ENCODE measurements around the gene MCU. TPM values are rescaled to one million over a fixed set of nuclear protein-coding genes. Genes with fewer than 3 reads are reported as not detected.

Gene MCU
- total RNA-seq, 4 donors from 2014 or later, result 30.0 to 42.8 (median 34.1) TPM

- no peak overlapping the region for H3K4me3 ChIP-seq (ENCODE audit: low read depth, poor library complexity, severe bottlenecking)
- WGBS, 2 donors, result 82 to 84% methylated on average over 5 of the region's 5 CpGs
- no peak for DNase-seq (ENCODE audit: low spot score in 2 of 2)
- intact Hi-C loops (cut with DNase I; ENCODE audit: low total_unique reads), result no loop called here
- TF ChIP-seq, protein P1, sequence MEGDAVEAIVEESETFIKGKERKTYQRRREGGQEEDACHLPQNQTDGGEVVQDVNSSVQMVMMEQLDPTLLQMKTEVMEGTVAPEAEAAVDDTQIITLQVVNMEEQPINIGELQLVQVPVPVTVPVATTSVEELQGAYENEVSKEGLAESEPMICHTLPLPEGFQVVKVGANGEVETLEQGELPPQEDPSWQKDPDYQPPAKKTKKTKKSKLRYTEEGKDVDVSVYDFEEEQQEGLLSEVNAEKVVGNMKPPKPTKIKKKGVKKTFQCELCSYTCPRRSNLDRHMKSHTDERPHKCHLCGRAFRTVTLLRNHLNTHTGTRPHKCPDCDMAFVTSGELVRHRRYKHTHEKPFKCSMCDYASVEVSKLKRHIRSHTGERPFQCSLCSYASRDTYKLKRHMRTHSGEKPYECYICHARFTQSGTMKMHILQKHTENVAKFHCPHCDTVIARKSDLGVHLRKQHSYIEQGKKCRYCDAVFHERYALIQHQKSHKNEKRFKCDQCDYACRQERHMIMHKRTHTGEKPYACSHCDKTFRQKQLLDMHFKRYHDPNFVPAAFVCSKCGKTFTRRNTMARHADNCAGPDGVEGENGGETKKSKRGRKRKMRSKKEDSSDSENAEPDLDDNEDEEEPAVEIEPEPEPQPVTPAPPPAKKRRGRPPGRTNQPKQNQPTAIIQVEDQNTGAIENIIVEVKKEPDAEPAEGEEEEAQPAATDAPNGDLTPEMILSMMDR (IDR thresholded peaks at IDR 0.05), result no peak
- TF ChIP-seq POLR2A (IDR thresholded peaks at IDR 0.05), result no peak
Measured at GRCh38 chr10:72782649-72783330, 90.8 kb downstream of the MCU start.

DNA sequence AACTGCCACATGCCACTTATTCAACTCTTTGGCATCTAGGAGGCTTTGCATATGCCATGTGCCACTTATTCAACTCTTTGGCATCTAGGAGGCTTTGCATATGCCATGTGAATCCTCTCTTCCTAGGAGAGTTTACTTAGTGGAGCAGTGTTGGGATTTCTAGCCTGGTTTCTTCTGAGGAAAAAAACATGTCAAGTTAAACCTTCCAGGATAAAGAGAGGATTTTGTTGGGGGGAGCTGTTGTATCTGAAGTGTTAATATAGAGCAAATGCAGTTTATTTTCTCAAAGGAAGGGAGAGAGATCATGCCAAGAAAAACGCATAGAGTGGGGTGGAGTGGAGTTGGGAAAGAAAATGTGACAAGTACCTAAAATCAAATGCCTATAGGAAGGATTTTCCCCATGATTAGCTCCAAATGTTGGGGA lies 91.5 kb downstream of the MCU start:
- TF ChIP-seq, protein P1 (IDR thresholded peaks at IDR 0.05), result no peak
- no peak for TF ChIP-seq POLR2A (IDR thresholded peaks at IDR 0.05)
- 33 to 45% methylated on average over 1 of the region's 1 CpG for WGBS, 2 donors
- DNase-seq (ENCODE audit: low spot score in 2 of 2), result no peak
- H3K4me3 ChIP-seq (ENCODE audit: low read depth, poor library complexity, severe bottlenecking), result no peak overlapping the region
- intact Hi-C loops (cut with DNase I; ENCODE audit: low total_unique reads), result no loop called here

GRCh38 chr10:72784551-72785351 lies 92.8 kb downstream of the MCU start:
- intact Hi-C loops (cut with DNase I; ENCODE audit: low total_unique reads), result no loop called here
- 28 to 29% methylated on average over 7 of the region's 7 CpGs for WGBS, 2 donors
- no peak overlapping the region for H3K4me3 ChIP-seq (ENCODE audit: low read depth, poor library complexity, severe bottlenecking)
- peak in 1 of 2 donors; percentile 26 for DNase-seq (ENCODE audit: low spot score in 2 of 2)
- TF ChIP-seq, protein P1 (IDR thresholded peaks at IDR 0.05), result no peak
- no peak for TF ChIP-seq POLR2A (IDR thresholded peaks at IDR 0.05)

GRCh38 chr10:72785409-72785808 lies 93.5 kb downstream of the MCU start:
- no peak for DNase-seq (ENCODE audit: low spot score in 2 of 2)
- intact Hi-C loops (cut with DNase I; ENCODE audit: low total_unique reads), result no loop called here
- no peak overlapping the region for H3K4me3 ChIP-seq (ENCODE audit: low read depth, poor library complexity, severe bottlenecking)
- TF ChIP-seq, protein P1 (IDR thresholded peaks at IDR 0.05), result no peak
- no peak for TF ChIP-seq POLR2A (IDR thresholded peaks at IDR 0.05)
- WGBS, 2 donors, result 91 to 92% methylated on average over 2 of the region's 2 CpGs

GRCh38 chr10:72790216-72790990 lies 98.5 kb downstream of the MCU start:
- H3K4me3 ChIP-seq (ENCODE audit: low read depth, poor library complexity, severe bottlenecking), result no peak overlapping the region
- no peak for DNase-seq (ENCODE audit: low spot score in 2 of 2)
- TF ChIP-seq, protein P1 (IDR thresholded peaks at IDR 0.05), result no peak
- no peak for TF ChIP-seq POLR2A (IDR thresholded peaks at IDR 0.05)
- intact Hi-C loops (cut with DNase I; ENCODE audit: low total_unique reads), result no loop called here
- WGBS, 2 donors, result 60 to 74% methylated on average over 3 of the region's 3 CpGs
